CD4-positive, alpha-beta T cell treated with Interleukin-4 for 4 hours (primary cell): ENCODE measurements around the gene SV2B.
A peak's percentile ranks its signal among the peaks of the same experiment; 100 is the strongest.

Source experiments
- DNase-seq: peaks from one replicate; pipeline ENCODE4 v3.0.0-alpha.2; 2020

The SV2B gene

DNA sequence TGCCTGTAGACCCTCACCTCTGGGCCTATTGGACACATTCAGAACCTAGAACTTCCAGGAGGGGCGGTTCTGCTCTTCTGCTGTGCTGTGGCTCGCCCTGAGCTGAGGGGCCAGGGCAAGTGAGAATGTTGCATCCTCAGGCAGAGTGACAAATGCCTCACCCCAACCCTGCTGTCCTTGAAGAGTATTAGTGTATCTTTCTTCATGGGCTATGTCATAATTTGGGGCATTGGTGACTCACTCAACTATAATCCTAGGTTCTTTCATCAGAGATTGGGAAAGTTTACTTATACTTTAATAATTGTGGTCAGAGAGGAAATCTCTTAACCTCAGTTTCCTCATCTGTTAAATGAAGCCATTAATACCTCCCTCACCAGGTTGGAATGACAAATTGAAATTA, 143.8 kb downstream of the SV2B start:
- DNase-seq = no peak

DNA sequence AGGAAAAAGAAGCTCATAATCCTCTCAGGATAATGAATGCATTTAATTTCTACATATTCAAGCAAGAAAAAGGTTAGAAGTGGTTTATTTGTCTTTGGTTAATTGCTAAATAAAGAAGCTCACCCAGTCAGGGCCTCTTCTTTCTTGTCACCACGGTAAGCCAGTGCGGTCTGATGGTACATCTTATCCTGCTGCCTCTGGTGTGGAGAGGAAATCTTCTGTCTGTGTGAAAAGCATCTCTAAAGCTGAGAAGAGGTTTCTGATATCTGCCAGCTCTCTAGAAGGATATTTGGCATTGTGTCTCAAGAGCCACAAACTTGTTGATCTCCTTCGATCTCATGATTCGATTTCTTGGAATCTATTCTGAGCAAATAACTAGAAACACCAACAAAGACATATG, 144.9 kb downstream of the SV2B start:
- no peak for DNase-seq

DNA sequence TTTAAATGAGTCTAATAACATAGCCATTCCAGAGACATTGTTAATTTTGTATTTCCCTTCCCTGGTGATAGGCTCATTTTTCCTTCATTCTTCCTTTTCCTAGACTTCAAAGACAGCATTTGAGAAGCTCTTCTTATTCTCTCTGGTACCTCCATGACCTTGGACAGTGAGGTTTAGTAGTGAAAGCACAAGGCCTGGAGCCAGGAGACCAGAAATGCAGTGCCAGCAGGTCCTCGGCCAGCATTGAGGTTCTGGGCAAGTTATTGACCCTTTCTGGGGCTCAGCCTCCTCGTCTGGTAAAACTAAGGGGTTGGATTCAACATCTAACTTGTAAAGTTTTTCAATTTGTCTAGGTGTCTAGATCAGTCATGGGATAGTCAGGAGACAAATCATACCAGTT, 146.9 kb downstream of the SV2B start:
- DNase-seq = no peak

DNA sequence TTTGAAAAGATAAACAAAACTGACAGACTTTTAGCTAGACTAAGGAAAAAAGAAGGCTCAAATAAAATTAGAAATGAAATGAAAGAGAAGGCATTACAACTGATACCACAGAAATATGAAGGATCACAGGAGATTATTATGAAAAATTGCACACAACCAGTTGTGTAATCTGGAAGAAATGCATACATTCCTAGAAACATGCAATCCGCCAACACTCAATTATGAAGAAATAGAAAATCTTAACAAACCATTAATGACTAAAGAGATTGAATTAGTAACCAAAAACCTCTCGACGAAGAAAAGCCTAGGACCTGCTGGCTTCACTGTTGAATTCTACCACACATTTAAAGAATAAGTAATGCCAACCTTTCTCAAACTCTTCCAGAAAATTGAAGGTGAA, 149.5 kb downstream of the SV2B start:
- DNase-seq = no peak

DNA sequence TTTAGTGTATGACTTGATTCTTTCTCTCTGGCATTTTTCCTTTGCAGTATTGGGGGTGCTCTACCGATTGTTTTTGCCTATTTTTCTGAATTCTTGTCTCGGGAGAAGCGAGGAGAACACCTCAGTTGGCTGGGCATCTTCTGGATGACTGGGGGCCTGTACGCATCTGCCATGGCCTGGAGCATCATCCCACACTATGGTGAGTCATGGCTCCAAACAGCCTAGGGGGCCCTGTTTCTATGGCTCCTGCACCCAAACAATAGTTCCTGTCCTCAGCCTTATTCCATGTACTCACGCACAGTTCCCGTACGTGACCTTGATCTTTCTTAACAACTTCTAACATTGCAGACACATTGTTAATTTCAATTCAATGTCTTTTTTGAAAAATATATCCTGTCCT, 152.3 kb downstream of the SV2B start:
- no peak for DNase-seq

DNA sequence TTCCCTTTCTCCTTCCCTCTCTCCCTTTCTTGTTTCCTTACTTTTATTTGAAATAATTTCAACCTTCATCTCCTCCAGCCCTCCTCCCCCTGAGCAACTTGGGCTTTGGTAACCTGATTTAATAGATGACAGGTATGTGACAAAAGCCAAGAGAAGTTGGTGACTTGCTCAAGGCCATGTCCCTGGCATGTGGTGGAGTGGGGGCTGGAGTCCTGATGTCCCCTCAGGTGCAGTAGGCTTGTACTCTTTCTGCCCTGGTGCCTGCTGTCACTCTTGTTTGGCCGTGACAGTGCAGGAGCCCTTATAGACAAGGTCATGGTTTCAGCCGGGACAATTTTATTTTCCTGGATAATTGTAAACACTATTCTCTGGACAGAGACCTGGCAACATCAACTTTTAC, 152.7 kb downstream of the SV2B start:
- DNase-seq = no peak

DNA sequence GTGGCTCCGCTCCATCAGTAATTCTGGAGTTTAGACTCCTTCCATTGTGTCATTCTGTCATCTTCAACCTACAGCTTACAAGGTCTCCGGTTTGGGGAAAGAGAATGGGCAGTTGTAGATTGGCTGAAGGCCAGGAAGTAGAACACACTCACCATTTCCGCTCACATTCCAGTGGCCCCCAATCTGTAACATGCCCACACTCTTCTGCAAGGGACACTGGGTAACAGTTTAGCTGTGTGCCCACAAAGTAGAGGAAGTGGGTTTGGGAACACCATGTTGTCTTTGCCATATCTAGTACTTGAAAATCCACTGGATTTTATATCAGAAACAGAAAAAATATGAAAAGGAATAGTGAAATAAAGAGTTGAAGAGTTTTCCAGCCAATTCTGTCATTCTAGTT, 153.5 kb downstream of the SV2B start:
- no peak for DNase-seq

DNA sequence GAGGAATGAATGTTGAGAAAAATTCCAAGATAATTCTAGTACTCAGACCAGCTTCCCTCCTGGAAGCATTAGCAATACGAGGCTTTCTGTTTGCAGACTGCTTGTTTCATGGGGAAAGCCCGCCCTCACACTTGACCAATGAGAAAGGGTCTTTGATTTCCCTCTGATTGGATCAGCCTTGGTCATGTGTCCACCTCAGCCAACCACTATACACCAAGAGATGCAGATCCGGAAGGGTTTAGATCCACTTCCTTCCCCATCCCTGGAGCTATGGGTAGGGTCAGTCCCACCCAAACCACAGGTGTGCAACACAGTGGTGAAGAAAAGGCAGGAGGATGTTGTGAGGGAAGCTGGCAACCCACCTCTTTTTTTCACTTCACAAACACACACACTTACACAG, 154.7 kb downstream of the SV2B start:
- DNase-seq = no peak

DNA sequence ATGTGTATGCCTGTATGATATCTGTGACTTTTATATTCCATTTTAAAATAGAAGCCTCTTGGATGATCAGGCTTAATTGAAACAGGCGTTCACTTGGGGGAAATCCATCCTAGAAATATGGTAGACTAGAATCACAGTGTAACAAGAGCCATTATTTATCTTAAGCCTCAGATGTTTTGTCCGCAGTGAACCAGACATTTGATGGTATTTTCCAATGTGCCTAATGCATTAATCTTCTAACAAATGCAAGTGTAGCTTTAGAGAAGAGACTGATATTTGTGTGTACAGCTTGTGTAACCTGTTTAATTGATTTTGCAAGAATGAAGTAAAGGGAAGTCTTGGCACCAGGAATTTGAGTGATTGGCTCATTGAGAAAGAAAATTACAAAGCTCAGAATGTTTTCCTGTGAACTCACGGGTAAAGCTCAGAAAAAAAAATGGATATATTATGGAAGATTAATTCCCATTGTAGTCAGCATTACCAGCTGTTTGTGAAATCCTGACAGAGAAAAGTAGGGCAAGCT, 155.7 kb downstream of the SV2B start:
- DNase-seq = no peak

DNA sequence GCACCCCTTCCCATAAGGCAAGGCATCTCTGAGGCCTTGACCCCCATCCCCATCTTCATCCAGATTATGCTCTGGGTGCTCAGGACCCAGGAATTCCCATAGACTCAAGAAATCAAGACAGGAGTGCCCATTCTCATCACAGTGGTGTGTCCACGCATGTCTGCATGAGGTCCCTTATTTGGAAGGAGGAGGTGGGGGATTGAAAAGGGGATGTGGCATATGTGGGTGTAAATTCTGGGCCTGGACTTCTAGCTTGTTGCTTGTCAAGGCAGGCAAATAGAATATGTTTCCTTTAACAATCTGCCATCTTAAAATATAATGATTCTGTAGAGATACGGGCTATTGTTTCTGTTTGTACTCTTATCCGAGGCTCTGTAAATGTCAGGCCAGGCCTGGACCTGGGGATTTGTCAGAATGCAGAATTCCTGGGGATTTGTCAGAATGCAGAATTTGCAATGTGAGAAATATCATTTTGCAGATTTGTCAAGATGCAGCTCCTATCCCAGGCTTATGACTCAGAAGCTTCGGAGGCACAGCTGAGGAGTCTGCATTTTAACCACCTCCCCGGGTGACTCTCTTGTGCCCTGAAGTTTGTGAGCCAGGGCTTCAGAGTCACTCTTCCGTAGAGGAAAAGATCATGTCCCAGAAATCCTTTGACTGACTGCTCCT, 157.8 kb downstream of the SV2B start:
- no peak for DNase-seq

DNA sequence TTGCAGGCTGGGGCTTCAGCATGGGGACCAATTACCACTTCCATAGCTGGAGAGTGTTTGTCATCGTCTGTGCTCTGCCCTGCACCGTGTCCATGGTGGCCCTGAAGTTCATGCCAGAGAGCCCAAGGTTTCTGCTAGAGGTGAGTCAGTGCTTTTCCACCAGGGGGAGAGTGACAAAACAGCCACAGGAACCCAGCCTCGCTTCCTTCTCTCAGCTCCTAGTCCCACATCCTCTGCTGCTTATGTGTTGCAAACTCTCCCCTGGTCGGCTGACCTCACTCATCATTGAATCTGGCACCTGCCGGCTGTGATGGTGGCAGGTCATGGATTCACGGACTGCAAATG, 158.3 kb downstream of the SV2B start:
- no peak for DNase-seq

DNA sequence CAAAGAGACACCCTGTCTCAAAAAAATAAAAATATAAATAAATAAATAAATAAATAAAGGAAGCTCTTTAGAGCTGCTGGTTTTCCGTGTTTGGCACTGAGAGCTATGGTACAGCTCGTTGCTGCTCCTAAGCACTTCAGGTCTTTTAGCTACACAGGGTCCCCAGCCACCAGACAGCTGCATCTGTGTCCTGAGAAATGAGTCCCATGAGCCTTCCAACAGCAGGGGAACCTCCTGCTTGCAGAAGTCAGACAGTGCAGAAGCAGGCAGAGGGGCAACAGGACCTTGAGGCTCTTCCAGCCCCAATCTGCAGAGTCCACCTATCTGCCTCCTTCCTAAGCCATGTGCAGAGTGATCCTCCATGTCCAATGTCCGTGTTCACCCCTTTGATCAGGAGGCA, 159.0 kb downstream of the SV2B start:
- no peak for DNase-seq

DNA sequence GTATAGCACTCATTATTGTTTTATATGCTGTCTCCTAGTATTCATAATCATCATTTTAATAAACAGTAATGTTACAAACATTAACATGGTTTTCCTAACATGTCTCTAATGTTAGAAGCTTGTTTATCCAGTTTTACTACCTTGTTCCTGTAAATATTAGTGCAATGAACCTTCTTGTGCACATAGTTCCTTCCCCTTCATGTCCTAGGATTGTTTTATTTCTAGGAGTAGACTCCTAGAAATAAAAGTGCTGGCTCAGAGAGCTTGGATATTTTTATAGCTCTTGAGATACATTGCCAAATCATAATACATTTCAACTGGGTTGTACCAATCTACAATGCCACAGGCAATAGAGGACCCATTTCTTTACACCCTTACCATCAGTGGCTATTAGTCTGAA, 161.3 kb downstream of the SV2B start:
- DNase-seq = no peak

DNA sequence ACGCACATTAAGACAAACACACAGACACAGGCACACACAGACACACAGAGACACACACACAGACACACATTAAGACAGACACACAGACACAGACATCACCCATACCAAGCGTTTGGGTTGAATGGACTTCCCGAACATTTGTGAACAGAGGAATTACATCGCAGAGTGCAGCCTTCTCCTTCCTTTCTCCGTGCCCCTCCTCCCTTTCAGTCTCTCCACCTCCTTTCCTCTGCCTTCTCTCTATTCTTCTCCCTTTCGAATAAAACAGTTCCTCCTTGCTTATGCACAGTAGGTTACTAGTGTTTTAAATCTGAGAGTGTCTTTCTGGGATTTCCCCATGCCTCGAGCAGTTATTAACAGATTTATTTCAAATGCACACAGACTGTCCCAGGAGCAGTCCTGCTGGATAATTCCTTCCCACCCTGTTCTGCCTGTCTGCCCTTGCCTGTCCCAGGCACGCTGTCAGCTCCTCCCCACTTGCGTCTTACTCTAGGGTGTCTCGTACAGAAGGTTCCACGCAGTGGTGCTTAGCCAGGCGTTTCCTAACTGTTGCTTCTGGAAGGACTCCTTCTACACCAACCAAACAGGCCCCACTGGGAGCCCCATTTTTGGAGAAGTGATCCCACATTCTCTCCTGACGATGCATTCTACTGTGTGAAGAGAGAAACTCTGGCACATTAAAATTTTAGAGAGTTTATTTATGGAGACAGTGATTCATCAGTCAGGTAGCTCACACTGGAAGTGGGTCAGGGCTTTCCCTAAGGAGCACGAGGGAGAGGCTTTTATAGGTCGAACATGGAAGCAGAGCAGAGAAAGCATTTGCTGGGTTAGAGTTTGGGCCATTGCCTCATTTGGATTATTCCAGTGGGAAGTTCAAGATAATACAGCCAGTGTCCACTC, 163.8 kb downstream of the SV2B start:
- no peak for DNase-seq

DNA sequence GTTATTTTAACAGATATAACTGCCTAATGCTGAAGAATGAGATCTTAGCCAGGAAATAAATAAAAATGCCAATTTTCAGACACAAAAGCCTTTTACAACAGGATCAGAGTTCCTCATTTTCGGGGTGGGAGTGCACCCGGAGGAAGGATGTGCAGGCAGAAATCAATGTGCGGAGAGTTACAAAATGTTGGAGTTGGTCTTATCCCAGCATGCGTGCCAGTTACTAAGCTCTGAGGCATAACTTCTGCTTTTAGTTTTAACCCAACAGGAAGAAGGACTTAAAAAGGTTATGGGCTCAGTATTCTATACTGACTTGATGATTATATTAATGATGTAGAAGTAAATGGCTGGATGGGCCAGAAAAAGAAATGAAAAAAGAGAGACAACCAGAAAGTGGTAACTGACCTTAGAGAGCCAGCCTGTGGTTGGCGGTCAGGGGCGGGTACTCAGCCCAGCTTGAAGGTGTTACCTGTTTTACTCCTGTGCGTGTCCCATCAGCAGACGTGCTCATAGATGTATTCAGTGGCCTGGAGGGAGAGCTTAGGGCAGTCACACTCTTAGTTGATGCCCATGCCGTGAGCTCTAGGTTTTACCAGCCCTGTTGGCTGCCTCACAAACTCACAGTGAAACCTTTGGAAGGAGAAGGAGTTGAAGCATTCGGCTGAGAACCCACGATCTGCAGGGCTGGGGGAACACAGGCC, 164.7 kb downstream of the SV2B start:
- no peak for DNase-seq

DNA sequence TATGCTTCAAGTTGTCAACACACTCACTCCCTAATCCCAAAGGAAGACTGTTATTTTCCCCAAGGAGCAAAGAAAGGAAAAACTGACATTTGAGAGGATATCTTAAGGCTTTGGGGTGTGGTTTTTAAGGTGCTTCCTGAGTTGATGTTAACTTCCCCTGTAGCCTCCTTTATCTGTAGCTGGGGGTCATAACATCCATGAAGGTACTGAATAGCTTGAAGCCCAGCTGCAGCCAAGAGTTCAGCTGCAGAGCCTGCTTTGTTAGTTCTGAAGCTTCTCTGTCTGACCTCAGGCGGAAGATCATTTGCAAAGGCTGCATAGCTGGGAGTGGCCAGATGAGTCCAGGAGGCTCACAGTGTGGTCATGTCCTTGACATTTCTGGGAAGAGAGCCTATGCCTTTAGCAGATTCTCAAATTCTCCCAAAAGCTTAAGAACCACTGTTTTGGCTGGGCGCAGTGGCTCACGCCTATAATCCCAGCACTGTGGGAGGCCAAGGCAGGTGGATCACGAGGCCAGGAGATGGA, 165.4 kb downstream of the SV2B start:
- no peak for DNase-seq

DNA sequence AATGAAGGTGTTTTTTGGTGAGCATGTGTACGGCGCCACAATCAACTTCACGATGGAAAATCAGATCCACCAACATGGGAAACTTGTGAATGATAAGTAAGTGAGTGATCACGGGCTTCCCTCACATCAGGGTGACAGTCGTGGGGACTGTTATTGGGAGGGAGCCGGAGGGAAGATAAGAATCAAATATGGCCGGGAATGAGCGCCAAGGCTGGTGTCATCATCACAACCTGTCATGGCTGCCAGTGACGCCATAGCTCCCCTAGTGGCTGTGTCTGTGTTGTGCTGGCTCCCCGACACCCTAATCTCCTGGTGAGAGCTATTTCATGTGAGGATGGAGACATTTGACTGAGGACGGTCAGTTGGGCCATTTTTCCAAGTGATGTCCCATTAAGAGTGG, 168.5 kb downstream of the SV2B start:
- DNase-seq = no peak

DNA sequence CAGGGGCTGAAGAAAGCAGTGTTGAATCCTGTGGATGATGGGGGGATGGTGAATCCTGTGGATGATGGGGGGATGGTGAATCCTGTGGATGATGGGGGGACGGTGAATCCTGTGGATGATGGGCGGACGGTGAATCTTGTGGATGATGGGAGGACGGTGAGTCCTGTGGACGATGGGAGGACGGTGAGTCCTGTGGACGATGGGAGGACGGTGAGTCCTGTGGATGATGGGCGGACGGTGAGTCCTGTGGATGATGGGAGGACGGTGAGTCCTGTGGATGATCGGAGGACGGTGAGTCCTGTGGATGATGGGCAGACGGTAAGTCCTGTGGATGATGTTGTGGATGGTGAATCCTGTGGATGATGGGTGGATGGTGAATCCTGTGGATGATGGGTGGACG, 170.7 kb downstream of the SV2B start:
- DNase-seq = no peak

DNA sequence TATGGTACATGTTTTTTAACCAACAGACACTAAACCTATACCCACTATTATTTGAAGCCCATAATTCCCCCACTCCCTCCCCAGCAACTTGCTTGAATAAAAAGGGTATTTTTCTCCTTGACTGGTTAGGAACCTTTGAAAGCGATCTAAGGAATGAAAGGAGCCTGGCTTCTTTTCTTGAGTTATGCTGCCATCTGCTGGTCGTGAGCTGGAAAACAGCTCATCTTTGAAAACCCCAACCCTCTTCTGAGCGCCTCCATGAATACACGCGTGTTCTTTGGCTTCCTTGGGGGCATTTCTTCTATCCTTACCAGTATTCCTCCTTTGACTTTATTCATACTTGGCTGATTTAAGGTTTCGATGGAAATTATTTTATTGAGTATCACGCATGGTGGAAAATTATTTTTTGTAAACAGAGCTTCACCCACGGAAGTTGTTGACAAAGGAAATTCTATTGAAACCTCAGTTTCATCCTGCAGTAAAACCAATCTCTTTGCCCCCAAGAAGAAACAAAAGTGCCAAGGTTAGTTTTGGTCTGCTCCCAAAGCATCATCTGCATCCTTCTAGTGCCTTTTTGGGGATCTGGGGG, 171.6 kb downstream of the SV2B start:
- peak; percentile 67 for DNase-seq

DNA sequence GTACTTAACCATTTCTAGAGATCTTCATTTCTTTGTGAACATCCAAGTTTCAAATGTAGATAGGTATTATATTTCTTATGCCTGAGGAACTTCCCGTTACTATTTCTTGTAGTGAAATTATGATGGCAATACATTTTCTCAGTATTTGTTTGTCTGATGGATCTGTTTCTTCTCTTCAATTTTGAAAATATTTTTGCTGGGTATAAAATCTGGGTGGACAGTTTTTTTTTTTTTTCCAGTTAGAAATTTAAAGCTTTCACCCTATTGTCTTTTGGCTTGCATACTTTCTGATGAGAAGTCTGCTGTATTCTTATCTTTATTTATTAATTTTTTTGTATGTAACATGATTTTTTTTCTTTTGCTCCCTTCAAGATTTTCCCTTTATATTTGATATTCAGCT, 175.8 kb downstream of the SV2B start:
- no peak for DNase-seq

DNA sequence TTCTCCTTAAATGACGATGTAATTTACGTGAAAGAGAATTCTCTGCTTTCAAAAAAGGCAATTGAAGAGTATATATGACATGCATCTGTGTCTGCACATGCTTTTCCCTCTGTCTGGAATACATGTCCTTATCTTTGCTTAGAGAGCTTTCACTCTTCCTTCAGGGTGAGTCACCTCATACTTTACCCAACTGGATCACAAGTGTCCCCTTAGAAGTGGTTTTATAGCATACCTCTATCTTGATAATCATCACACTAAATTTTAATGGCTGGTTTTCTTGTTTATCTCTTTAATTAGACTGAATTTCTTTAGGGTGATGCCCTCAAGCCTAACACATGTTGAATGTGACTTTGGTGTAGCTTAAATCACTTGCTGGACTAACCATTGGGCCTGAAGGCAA, 178.9 kb downstream of the SV2B start:
- no peak for DNase-seq

DNA sequence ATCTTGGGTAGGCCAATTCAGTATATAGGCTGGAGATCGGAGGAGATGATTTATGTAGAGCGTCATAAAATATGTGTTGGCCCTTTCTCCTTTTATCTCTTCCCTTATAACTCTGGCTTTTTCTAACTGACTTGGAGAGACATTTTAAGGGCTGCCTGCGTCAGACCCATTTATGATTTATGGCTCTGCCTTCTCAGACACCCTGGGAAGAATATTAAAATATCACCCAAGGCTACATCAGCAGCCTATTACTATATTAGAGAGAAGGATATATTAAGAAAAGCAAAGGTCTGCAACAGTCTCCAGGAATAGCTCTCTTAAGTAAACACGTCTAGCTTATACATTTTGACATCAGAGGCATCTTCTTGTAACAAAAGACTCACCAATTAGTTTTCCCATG, 179.4 kb downstream of the SV2B start:
- no peak for DNase-seq

DNA sequence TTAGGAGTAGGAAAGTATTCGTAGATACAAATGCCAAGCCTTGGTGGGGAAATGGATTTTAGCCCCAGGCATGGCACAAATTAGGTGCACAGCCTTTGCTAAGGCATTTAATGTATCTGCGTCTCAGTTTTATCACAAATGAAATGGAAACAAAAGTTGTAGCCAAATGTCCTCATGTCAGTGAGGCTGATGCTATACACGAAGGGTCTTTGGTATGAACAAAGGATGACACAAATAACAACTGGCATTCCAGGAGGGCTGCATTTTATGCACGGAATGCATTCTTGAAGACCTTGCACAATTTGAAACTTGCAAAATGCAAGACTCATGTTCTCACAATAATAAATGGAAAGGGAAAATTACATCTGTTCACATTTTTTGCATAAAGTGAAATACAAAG, 181.9 kb downstream of the SV2B start:
- DNase-seq = no peak
